GM21786 (cell line): Measurements from ENCODE around the gene SLC39A5.
A peak's percentile ranks its signal among the peaks of the same experiment; 100 is the strongest.

Source experiments
- ATAC-seq: cut with Tn5 transposase; IDR thresholded peaks from one replicate; pipeline ENCODE4 v1.9.1; 2021; ENCODE audit not compliant: unreplicated experiment

Gene SLC39A5

DNA sequence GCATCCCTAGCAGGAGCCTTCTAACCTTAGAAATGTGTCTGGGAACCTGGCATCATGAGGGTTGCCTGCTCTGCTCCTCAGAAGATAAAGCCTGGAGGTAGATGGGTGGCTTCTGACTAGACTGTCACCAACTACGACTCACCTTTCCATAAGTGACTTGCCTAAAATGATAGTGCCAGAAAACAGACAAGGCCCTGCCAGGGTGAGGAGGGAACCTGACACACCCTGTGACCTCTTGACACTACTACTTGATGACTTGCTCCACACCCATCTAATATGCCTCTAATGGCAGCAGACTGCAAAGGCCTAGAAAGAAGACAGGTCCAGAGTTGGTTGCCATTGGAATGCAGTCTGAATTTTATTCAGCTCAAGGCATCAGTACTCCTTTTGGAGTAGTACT, 17.5 kb upstream of the SLC39A5 start:
- ATAC-seq = no peak

DNA sequence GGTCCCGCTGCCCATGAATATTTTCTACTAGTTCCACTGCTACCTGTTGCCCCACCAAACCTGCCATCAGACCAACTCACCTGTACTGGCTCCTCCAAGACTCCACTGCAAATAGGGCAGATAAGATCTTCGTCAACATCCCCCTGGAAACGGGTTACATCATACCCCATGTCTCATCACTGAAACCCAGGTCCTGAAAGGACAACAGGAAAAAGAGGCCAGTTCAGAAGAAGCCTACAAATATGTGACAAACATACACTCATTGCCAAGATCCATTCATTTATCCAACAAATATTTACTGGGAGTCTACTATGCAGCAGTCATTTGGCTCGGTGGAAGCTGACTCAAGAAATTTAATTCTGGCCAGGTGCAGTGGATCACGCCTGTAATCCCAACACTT, 16.0 kb upstream of the SLC39A5 start:
- no peak for ATAC-seq

DNA sequence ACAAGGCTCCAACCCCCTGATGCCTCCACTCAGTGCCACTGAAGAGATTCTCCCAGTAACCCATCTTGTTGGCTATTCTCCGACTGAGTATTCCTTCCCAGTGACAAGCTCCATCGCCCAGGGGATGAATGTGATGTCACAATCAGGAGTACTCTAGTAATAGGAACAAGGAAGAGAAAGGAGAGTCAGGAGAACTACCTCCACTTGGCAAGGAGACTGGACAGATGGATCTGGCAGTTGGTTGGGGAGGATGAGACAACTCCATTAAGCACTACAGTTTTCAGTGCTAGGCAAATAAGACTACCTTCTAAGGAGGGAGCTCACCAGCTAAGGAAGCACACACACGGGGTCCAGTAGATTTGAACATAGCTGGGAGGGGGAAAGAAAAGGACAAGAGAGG, 13.4 kb upstream of the SLC39A5 start:
- no peak for ATAC-seq

DNA sequence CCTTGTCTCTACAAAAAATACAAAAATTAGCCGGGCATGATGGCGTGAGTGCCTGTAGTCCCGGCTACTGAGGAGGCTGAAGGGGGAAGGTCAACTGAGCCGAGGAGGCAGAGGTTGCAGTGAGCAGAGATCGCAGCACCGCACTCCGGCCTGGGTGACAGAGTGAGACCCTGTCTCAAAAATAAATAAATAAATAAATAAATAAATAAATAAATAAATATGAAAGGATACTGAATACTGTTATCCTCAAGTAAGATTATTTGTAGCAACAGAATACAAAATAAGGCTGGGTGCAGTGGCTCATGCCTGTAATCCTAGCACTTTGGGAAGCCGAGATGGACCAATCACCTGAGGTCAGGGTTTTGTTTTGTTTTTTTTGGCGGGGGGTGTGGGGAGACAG, 10.0 kb upstream of the SLC39A5 start:
- no peak for ATAC-seq

DNA sequence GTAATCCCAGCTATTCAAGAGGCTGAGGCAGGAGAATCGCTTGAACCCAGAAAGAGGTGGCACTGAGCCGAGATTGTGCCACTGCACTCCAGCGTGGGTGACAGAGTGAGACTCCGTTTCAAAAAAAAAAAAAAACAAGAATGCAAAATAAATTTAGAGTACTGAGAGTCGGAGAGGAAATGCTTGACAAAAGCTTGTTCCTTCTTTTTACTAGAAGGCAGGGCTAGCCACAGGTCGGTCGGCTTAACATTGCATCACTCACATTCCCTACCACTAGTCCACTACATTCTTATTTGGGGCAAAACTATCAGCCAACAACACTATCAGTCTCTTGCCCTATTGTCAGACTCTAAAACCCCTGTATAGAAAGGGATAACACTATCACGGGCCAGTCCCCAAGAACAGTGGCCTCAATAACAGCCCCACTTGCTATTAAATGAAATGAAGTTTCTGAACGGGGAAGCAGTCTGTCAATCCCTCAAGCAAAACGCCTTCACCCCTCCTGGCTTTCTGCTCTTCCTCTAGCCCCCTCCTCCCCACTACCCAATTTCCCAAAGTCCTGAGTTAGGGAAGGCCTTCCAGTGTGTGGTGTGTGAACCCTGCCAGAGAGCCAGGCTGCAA, 9.1 kb upstream of the SLC39A5 start:
- ATAC-seq = no peak

DNA sequence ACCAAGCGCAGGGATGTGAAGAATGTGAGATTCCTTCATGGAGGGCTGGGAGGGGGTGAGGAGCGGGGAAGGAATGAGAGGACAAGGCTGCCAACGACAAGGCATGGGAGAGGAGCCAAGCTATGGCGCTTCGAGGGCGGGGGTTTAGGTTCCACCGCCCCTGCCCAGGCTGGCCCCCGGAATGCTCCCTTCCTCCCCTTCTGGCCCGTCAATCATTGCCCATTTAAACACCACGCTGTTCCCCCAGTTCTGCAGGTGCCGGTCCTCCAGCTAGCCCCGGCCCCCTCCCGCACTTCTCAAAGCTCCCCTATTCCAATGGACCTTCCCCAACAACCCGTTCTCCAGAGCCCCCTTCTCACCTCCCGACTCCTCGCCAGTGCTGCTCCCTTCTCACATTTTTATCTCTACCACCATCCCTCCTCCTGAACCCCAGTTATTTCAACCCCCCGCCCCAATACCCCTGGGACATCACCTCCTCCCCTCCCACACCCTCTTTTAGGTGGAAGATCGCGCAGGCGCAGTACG, 8.6 kb upstream of the SLC39A5 start:
- ATAC-seq = peak; percentile 7

DNA sequence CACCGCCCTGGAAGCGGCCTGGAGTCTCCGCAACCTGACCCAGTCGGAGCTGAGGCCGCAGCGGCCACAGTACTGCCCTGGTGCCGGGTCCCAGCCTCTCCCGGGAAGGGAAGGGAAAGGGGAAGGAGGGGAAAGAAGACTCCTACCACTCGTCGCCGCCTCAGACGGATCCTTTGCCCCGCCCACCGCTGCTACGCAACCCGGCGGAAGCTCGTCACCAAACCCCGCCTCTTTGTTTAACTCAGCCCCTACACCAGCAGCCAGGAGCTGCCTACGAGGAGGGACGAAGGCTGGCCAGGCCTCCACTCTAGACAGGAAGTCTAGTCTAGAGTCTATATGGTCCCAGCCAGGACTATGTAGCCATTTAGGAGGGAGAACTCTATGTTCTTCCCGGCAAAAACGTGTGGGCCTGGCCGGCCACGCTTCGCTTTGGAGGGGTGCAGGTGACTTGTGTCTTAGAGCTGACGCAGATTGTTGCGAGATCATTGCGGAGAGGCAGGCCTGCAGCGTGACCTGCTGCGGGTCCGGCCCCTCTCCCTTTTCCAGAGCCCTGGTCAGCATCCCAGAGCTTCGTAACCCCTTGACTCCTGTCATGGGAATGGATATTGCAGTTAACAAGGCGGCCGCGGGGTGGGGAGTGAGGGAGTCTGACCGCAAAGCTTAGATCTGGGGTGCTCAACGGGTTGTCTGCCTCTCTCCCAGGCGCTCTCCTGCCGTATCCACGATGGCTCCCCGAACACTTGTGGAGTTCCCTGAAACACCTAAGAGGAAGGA, 7.9 kb upstream of the SLC39A5 start, which contains the start of gene RNF41:
Gene RNF41, minus strand, starts transcription at position 166 of the 774 bp plus-strand sequence. CDS start 7,875 bp downstream, outside the sequence.
- ATAC-seq = peak; percentile 81

DNA sequence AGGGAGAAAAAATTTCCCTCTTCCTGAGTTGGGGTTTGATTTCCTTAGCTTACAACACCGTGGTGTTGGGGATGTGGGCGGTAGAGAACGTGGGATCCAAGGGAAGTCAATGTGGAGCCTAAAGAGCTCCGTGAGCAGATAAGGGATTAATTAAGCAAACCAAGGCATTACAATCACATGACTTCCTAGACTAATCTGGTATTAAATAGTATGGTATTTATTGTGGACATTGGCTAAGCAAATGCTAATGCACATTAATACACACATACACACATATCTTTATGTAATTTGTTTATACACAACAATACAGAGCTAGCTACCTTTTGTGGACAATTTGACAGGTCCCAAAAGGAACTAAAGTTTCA, 7.3 kb upstream of the SLC39A5 start:
- ATAC-seq = no peak

DNA sequence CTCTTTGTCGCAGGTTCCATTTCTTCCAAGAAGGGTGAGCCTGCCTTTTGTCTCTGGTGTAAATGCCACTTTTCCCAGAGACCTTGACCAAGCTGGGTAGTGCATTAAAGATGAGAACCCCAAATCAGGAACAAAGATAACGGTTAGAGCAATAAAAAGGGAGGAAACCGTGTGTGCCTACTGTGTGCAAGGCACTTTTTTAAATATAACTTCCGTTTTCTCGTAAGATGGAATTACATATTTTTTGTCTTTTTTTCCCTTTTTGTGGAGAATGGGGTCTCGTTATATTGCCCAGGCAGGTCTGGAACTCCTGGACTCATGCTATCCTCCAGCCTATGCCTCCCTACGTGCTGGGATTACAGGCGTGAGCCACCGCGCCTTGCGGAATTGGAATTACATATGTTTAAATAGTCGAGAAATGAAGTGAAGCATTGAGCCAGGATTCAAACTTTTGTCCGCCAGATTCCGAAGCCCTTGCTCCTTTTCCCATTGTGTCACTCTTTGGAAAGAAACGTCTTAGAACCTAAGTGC, 6.2 kb upstream of the SLC39A5 start:
- no peak for ATAC-seq

DNA sequence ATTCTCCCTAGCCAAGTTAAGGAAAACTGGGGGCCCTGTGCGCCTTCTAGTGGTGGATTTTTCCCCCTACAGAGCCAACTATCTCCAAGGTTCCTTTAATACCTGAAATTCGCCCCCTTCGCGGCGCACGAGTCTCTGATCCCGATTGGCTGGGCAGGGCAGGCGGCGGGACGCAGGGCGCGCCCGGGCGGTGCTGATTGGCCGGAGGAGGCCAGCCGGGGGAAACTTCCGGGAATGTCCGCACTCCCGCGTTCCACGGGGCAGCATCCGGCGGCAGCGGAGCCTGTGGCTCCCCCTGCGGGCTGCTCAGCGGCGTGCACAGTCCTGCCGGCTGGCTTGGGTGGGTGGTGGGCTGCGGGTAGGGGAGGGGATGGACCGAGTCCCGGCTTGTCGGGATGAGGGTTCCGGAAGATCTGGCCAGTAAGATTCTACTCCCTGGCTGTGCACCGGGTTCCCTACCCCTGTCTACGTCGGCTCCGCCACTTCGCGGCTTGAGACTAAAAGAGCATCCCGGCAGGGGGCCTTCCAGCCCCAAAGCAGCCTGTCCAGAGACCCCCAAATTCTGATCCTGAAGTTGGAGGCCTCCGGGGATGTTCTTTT, 5.6 kb upstream of the SLC39A5 start, which contains the start of gene NABP2:
Gene NABP2, plus strand, starts transcription at position 241 of the 600 bp plus-strand sequence. CDS start 515 bp downstream, outside the sequence.
- peak; percentile 71 for ATAC-seq

DNA sequence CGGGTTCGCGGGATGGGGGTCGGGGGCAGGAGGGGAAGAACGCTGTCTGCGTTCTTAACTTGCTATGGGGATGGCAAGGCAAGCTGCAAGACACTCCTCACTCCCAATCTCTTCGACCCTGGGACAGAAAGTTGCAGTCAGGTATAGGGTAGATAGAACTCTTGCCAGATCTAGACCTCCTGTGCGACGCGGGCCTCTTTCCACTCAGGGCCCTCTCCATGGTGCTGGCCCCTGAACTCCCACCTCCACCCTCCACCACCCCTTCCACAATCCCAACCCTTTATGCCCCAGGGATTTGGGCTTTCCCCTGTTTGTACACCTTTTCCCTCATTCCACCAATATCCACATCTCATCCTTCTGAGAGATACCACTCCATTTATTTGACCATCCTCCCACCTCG, 4.9 kb upstream of the SLC39A5 start:
- no peak for ATAC-seq

DNA sequence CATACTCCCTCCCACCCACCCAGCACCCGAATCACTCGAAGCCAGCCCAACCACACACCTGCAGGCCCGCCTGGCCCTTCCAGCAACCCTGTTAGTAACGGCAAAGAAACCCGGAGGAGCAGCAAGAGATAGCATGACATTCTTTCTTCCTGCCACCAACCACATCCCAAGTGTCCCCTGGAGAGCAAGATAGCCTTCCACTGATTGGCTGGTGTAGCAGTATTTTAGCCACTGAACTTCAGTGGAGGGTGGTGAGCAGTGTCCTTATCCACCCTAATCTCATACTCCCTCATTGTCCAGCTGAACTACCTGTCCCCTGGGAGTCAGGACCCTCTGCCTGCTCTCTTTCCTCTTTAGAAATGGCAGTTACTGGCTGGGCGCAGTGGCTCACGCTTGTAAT, 769 bp upstream of the SLC39A5 start:
- ATAC-seq = no peak

DNA sequence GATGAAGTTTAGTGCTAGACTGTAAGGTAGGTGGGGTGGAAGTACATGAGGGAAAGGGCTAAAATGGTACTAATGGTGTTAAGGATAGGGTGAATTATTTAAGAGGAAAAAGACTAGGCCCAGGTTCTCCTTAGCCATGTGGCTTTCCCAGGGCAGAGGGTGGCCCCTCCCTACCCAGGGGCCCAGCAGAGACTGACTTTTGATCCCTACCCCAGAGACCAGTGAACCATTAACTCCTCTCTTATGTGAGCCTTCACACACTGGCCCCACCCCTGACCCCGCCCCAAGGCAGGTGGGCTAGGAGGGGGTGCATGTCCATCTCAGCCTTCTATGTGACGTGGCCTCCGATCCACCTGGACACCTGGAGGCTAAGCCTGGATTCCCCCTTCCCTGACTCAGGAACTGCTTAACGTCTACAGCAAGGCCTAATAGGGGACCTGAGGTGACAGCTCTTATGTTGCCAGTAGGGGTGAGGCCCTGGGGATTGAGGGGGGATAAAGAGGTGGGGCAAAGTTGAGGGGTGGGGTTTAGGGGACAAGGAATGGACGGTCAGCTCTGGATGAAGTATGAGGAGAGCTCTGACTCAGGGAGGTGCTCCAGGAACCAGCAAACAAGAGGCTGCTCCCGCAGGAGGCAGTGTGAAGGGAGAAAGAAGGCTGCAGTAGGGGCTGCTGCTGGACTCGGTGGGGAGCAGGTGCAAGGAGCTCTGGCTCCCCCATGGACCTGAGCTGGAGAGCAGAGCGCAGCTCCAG, 757 bp downstream of the SLC39A5 start:
- no peak for ATAC-seq

DNA sequence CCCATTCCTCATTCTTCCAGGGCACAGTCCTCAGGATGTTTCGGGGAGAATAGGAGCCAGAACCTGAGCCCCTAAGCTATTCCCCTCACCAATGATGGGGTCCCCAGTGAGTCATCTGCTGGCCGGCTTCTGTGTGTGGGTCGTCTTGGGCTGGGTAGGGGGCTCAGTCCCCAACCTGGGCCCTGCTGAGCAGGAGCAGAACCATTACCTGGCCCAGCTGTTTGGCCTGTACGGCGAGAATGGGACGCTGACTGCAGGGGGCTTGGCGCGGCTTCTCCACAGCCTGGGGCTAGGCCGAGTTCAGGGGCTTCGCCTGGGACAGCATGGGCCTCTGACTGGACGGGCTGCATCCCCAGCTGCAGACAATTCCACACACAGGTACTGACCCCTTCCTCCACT, 1.3 kb downstream of the SLC39A5 start:
- ATAC-seq = no peak

DNA sequence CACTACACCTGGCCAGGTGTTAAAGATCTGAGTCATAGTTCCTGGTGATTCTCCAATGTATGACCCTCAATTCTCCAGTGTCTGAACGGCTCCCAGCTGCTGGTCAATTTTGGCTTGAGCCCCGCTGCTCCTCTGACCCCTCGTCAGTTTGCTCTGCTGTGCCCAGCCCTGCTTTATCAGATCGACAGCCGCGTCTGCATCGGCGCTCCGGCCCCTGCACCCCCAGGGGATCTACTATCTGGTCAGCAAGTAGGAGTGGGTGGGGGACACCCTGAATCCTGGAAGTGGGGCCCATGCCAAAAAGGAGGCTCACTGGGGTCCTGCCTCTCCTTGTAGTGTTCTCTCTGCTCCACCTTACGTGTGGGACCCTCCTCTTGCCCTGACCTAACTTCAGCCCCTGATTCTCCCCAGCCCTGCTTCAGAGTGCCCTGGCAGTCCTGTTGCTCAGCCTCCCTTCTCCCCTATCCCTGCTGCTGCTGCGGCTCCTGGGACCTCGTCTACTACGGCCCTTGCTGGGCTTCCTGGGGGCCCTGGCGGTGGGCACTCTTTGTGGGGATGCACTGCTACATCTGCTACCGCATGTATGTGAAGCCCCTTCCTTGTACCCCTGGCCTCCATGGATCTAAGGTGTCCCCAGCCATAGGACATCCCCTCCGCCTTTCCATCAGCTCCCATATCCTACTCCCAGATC, 5.0 kb downstream of the SLC39A5 start:
- no peak for ATAC-seq

DNA sequence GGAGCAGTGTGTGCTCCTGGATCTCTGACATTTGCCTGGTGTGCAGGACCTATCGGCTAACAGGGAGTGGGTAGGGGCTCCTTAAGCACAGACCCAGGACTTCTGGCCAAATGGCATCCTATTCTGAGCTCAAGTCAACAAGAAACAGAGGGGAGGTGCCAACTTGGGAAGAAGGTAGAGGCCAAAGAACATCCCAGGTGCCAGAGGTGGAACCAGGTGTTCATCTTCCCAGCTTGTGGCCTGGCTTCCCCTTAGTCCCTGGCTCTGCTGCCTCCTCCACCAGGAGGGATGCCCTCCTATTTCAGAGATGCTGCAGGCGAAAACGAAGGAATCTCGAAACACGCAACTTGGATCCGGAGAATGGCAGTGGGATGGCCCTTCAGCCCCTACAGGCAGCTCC, 6.2 kb downstream of the SLC39A5 start:
- ATAC-seq = no peak

DNA sequence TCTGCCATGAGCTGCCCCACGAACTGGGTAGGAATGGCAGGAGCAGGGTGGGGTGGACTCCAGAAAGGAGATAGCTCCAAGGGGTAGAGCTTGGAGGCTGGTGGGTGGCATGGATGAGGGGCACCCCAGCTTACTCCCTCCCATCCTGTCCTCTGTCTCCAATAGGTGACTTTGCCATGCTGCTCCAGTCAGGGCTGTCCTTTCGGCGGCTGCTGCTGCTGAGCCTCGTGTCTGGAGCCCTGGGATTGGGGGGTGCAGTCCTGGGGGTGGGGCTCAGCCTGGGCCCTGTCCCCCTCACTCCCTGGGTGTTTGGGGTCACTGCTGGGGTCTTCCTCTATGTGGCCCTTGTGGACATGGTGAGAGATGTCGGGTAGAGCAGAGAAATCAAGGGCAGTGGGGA, 7.1 kb downstream of the SLC39A5 start:
- ATAC-seq = no peak

DNA sequence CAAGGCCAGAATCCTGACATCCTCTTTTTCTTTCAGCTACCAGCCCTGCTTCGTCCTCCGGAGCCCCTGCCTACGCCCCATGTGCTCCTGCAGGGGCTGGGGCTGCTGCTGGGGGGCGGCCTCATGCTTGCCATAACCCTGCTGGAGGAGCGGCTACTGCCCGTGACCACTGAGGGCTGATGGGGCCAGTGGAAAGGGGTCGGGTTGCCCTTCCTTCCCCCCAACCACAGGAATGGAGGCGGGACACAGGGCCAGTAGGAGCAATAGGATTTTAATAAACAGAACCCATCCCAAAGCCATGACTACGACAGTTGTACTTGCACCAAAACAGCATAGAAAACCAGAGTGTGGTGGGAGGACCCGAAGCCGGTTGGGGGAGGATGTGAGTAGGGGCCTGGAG, 7.7 kb downstream of the SLC39A5 start:
- no peak for ATAC-seq

DNA sequence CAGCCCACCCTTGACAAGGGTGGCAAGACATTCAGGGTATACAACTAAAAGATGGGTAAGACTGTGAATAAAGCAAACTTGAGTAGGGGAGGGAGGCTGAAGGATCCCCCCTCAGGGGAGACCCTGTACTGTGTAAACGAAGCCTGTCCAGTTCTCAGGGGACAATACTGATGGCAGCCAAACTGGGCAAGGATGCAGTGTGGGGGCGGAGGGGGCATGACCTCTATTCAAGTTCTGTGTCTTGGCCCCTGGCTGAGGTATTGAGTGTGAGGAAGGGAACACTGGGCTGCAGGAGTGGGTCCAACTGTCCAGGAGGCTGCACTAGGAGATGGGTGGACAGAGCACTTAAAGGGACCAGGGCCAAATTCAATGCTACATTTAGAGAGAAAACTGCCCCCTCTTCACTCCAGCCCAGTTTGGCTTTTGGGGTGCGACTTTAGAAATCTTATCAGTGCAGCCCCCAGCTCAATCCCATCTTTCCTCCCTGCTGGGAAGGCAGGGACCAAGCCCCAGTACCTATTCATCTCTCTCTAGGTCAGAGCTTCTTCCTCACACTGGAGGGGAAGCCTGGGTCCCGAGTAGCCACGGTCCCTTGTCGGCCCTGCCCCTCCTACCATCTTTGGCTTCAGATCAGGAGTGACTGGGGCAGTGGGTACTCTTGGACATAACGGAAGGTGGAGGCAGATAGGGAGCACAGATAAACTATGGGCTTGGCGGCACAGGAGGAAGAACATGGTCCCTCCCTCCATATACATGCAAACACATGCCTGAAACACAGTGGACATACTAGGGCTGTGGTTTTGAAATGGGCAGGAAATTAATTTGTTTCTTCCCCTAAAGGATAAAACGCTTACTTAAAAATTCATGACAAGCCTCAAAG, 11.8 kb downstream of the SLC39A5 start:
- no peak for ATAC-seq
